ENCODE results near the gene GRIK2.

The GRIK2 gene

GRCh38 chr6:101811108-101811507, 417.6 kb downstream of the GRIK2 start:
- DNase-seq, result no peak

- DNase-seq, result no peak
These were observed 423.2 kb downstream of the GRIK2 start for GRCh38 chr6:101816716-101817115.

- no peak for DNase-seq
These were observed 424.5 kb downstream of the GRIK2 start for GRCh38 chr6:101818051-101818450.

DNA sequence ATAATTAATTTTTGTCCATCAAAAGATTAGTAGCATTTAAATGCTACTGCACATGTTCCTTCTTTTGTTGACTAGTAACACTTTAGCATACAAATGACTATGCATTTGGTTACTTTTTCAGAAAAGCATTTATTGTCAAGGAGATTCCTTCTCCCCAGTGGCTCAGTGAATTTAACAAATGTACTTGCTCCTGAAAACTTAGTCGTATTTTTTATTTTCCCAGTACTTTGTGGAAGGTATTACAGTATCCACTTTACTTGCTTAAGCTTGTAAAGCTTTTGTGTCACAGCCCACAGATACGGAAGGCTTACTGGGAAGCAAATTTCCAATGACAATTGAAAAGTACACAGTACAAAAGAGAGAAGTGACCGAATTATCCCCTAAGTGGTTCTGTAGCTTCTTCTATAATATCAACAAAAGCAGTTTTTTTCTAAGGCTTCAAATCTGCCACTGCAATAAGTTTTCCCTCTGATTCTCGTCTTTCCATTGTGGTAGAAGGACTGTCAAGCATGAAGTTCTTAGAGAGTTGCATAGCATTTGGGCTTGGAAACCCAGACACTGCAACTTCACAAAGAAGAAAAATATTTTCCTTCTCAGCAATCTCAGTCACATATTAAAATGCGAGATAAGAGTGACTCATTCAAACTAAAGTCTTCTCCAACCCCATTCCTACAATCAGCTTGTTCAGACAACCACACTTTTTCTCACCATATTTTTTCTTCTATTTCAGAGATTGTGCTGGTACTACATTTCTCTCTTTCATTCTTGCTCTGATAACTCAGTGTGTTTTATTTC, 431.2 kb downstream of the GRIK2 start:
- no peak for DNase-seq

- DNase-seq, result no peak
These were observed 432.8 kb downstream of the GRIK2 start for GRCh38 chr6:101826269-101826668.

DNA sequence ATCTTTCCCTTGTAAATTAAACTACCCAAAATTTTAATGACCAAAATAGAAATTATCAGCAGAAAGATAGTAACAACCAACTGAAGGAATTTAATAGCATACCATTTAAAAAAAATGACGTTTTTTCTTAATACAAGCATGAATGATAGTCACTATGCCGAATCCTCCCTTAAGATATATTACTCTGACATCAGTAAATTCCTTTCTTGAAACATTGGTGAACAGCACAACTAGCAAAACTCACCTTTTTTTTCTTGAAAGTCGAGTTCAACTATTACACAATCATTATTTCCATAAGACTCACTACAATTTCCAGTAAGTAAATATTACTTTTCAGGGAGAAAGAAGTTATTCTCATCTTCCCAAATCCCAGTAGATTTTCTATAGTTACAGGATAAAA, 433.2 kb downstream of the GRIK2 start:
- no peak for DNase-seq

- no peak for DNase-seq
These were observed 437.1 kb downstream of the GRIK2 start for GRCh38 chr6:101830501-101831031.

GRCh38 chr6:101832371-101832770, 438.9 kb downstream of the GRIK2 start:
- no peak for DNase-seq

DNA sequence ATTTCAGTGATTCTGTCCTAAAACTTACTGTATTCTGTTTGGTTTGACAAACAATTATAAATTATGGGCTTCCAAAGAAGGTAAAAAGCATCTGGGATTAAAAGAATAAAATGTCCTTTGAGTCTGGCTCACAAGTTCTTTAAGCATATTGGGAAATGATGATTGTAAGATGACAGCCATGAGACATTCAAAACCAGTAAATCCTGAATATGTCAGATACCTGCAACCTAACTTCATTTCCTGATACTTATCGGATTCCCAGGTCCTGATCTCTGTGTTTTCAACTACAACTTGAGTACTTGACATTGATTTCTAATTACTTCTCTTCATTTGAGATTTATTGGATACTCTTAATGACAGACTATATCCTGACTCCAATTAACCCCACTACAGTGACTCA, 446.6 kb downstream of the GRIK2 start:
- DNase-seq, result no peak

DNA sequence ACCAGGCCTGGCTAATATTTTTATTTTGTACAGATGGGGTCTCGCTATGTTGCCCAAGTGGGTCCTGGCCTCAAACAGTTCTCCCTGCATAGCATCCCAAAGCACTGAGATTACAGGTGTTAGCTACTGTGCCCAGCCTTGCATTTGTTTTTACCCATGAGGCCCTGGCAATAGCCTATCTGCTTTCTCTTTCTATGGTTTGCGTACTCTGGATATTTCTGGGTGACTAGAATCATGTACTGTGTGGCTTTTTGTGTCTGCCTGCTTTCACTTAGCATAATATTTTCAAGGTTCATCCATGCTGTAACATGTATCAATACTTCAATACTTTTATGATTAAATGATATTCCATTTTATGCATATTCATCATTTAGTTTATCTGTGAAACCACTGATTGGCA, 451.7 kb downstream of the GRIK2 start:
- DNase-seq, result no peak

GRCh38 chr6:101845621-101846020, 452.1 kb downstream of the GRIK2 start:
- DNase-seq, result no peak

- DNase-seq, result no peak
These were observed 454.2 kb downstream of the GRIK2 start for GRCh38 chr6:101847690-101848089.

- no peak for DNase-seq
These were observed 458.4 kb downstream of the GRIK2 start for GRCh38 chr6:101851911-101852310.

DNA sequence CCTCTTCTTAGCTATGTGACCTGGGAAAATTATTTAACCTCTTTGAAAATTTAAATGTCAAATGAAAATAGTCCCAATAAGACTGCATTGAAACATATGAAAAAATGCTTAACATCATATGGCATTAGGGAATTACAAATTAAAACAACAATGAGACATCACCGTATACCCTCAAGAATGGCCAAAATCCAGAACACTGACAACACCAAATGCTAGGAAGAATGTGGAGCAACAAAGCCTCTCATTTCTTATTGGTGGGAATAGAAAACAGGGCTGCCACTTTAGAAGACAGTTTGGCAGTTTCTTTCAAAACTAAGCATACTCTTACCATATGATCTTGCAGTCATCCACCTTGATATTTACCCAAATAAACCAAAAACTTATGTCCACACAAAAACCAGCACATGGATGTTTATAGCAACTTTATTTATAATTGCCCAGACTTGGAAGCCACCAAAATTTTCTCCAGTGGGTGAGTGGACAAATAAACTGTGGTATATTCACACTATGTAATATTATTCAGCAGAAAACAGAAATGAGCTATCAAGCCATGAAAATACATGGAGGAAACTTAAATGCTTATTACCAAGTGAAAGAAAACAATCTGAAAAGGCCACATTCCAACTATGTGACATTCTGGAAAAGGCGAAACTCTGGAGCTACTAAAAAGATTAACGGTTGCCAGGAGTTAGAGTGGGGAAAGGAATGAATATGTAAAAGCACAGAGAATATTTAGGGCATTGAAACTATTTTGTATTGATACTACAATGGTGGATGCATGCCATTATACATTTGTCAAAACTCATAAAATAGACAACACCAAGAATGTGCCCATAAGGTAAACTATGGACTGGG, 459.9 kb downstream of the GRIK2 start:
- no peak for DNase-seq

DNA sequence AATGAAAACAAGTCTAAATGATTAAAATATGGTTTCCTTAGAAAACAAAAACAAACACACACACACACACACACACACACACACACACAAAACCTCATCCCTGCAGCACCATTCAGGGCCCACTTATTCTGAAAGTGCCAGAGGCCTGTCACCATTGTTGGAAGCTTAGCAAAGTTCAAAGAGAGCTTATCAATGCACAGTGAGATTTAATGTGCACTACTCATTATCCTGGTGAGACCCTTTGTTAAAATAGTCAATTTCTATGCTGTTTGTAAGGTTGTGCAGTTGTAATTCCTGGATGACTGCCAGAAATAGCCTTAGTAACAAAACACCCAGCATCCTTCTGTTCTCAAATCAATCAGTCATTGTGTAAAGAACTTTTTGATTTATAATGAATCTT, 482.9 kb downstream of the GRIK2 start:
- no peak for DNase-seq

DNA sequence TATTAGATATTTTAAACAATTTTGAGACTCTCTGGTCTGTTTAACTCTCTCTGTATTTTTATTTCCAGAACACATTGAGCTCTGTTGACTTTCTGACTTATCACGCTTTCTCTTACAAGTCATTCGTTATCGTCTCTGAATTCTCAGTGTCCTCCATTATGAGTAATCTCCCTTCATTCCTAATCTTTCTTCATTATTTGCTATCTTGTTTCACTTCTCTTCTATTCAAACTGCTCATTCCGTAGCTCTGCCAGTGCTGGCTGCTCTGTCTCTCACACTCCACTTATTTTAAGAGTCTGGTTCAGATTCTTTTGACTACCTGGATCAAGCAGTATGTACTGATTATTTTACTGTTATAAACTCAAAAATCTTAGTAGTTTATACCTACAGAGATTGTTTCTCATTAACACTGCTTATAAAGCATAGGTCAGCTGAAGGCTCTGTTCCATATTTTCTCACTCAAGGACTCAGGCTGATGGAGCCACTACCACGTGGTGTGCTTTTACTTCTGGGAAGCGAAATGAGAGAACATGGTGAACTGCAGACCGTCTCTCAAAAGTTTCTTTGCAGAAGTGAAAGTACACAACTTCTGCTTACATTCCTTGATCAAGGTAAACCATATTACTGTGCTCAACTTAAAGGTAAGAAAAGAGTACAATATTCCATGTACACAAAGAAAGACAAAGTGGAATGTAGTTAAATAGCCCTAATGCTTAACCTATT, 485.2 kb downstream of the GRIK2 start:
- no peak for DNase-seq

DNA sequence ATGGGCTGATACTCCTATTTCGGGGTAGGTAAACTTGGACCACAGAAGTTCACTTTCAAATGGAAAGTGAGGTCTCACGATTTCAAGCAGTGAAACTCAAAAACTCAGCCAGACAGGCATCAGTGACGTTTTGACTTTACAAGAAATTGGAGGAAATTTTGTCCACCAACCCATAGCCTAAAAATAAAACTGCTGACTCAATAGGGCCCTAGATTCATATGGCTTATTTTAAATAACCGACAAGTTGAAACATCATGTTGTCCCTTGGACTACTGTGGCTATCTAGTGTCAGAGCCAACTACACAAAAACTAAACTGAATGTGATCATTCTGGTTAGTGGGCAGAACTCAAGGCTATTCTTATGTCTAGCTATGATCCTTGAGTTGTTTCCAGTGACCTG, 486.3 kb downstream of the GRIK2 start:
- no peak for DNase-seq

GRCh38 chr6:101883505-101883904, 490.0 kb downstream of the GRIK2 start:
- no peak for DNase-seq

DNA sequence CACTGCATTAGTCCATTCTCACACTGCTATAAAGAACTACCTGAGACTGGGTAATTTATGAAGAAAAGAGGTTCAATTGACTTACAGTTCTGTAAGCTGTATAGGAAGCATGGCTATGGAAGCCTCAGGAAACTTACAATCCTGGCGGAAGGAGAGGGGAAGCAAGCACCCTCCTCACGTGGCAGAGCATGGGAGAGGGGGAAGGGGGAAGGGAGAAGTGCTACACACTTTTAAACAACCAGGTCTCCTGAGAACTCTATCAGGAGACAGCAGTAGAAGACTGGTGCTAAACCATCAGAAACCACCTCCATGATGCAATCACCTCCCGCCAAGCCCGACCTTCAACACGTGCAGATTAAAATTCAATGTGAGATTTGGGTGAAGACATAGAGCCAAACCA, 494.0 kb downstream of the GRIK2 start:
- no peak for DNase-seq

GRCh38 chr6:101907356-101908217, 514.1 kb downstream of the GRIK2 start:
- DNase-seq, result no peak

DNA sequence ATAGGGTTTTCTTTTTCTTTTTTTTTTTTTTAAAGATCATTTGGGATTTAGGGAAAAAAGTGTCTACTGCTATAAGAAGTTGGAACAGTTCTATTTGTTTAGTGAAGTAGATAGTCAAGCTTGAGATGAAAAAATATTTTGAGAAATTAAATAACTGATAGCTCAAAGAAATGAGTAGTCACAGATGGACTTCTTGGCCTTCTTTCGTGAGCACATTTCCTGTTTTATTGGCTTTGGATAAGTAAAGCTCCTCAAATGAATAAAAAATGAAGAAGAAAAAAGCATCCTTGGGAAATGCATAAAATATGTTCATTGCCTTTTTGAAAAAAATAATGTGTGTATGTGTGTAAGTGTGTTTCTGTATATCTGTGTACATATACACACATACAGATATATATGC, 515.9 kb downstream of the GRIK2 start:
- DNase-seq, result no peak

DNA sequence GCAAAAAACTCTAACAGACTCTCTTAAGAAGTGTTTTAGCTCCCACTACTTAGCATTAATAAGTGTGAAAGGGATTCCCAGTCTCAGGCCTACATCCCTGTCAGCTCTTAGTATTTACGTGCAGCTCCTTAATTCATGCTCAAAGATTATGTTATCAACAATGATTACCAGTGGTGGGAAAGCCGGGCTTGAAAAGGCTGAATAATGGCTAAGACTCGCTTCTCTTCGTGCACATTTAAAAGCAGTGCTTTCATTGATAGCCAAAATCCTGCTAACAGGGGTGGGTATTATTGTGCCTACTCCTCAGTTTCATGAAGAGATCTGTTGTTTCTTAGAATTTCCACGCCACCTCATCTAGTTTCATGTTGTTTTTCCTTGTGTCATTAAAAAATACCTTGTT, 518.8 kb downstream of the GRIK2 start:
- DNase-seq, result no peak

Data from cortex of kidney (tissue), 1 donor.